SU-DHL-6 (cell line): Measurements from ENCODE around the gene ANKS1B.

Experiments
- H2AFZ ChIP-seq: fragments of 200-600 bp; sonication (generic); 2 replicates; pipeline ENCODE4 v1.6.1; 2014; ENCODE audit warnings: low read depth, mild to moderate bottlenecking, moderate library complexity, mixed read lengths, antibody characterized with exemption, low read length; ENCODE audit not compliant: severe bottlenecking
- H3F3A ChIP-seq: fragments of 200-600 bp; shearing (Covaris generic); 2 replicates; pipeline ENCODE4 v1.6.0; 2016; ENCODE audit warnings: antibody characterized with exemption, mild to moderate bottlenecking; ENCODE audit not compliant: insufficient read depth
- H3K27ac ChIP-seq: fragments of 200-600 bp; sonication (generic); 2 replicates; pipeline ENCODE4 v1.5.1; 2016; ENCODE audit warnings: low read depth, mild to moderate bottlenecking, low read length, moderate library complexity, mixed read lengths
- H3K27me3 ChIP-seq: fragments of 200-600 bp; sonication (generic), shearing (Covaris generic); 2 replicates; pipeline ENCODE4 v1.6.0; 2014; ENCODE audit warnings: mild to moderate bottlenecking, low read length
- H3K36me3 ChIP-seq: fragments of 200-600 bp; sonication (generic); 2 replicates; pipeline ENCODE4 v1.6.1; 2014; ENCODE audit warnings: mild to moderate bottlenecking, low read length, mixed read lengths
- H3K4me2 ChIP-seq: fragments of 300-600, 200-600 bp; shearing (Covaris generic), sonication (generic); 2 replicates; pipeline ENCODE4 v1.6.0; 2014; ENCODE audit warnings: low read length, low read depth, mild to moderate bottlenecking; ENCODE audit not compliant: poor library complexity, severe bottlenecking
- H3K4me3 ChIP-seq: fragments of 200-600 bp; sonication (generic); 2 replicates; pipeline ENCODE4 v1.5.1; 2014; ENCODE audit warnings: antibody characterized with exemption, low read length, mild to moderate bottlenecking, mixed read lengths; ENCODE audit not compliant: insufficient read depth, poor library complexity, severe bottlenecking
- H3K79me2 ChIP-seq: fragments of 200-600 bp; sonication (generic); 2 replicates; pipeline ENCODE4 v1.6.1; 2014; ENCODE audit warnings: mild to moderate bottlenecking, low read length, moderate library complexity; ENCODE audit not compliant: insufficient read depth
- H3K9ac ChIP-seq: fragments of 200-600 bp; sonication (generic); 2 replicates; pipeline ENCODE4 v1.7.0; 2014; ENCODE audit warnings: mild to moderate bottlenecking, low read length
- H3K9me2 ChIP-seq: fragments of 200-600 bp; sonication (generic); replicated peaks from 2 replicates; pipeline ENCODE4 v1.6.1; 2014; ENCODE audit warnings: low read length; ENCODE audit not compliant: insufficient read depth
- H3K9me3 ChIP-seq: fragments of 200-600 bp; sonication (generic); 2 replicates; pipeline ENCODE4 v1.6.1; 2014; ENCODE audit warnings: low read length, mixed read lengths; ENCODE audit not compliant: insufficient read depth
- H4K20me1 ChIP-seq: fragments of 200-600 bp; sonication (generic); 2 replicates; pipeline ENCODE4 v1.6.1; 2014; ENCODE audit warnings: low read depth, mild to moderate bottlenecking, antibody characterized with exemption, low read length, moderate library complexity, mixed read lengths
- CTCF ChIP-seq: fragments of 200-600 bp; sonication (generic); IDR thresholded peaks from one replicate; pipeline ENCODE4 v1.5.1; 2017; ENCODE audit warnings: antibody characterized with exemption, mild to moderate bottlenecking, low read length, moderate library complexity; ENCODE audit not compliant: insufficient read depth, poor library complexity, severe bottlenecking
- EZH2phosphoT487 ChIP-seq: fragments of 200-600 bp; sonication (generic), shearing (Covaris generic); conservative IDR thresholded peaks from 2 replicates; pipeline ENCODE4 v1.6.1; 2018; ENCODE audit warnings: mild to moderate bottlenecking, antibody characterized with exemption, low read length, moderate library complexity, mixed read lengths

The ANKS1B gene

DNA sequence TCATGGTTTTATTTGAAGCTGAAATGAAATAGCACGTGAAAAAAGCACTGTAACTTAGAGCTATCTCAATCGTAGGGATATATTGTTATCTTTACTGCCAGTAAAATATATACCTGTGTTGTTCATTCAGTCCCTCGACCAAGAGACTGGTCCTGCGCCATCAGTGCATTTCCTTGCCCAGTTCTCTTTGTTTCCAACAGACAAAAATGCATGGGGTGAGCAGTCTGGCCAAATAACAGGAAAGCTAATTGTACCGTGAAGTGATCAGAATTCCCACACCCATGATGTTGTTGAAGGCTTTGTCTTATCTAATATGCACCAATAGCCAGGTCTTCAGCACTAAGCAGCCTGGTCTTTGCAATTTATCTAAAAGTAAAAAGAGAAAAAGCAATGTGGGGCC, 814.3 kb downstream of the ANKS1B start:
- no peaks in the 10 kb centered on the region for H4K20me1 ChIP-seq
- H3K9ac ChIP-seq, result no peak overlapping the region
- no peaks in the 10 kb centered on the region for H3K79me2 ChIP-seq
- H3K4me2 ChIP-seq, result no peak overlapping the region
- no peaks in the 10 kb centered on the region for H3K36me3 ChIP-seq
- no peaks in the 10 kb centered on the region for H3F3A ChIP-seq
- no peak overlapping the region for H2AFZ ChIP-seq
- H3K4me3 ChIP-seq, result no peak overlapping the region
- no peaks in the 10 kb centered on the region for H3K27me3 ChIP-seq
- H3K9me3 ChIP-seq, result no peaks in the 10 kb centered on the region
- TF ChIP-seq EZH2phosphoT487 (no peak), CTCF (no peak)
- no peaks in the 10 kb centered on the region; the same call in 1 of the 2 replicates for H3K9me2 ChIP-seq
- no peak overlapping the region for H3K27ac ChIP-seq

DNA sequence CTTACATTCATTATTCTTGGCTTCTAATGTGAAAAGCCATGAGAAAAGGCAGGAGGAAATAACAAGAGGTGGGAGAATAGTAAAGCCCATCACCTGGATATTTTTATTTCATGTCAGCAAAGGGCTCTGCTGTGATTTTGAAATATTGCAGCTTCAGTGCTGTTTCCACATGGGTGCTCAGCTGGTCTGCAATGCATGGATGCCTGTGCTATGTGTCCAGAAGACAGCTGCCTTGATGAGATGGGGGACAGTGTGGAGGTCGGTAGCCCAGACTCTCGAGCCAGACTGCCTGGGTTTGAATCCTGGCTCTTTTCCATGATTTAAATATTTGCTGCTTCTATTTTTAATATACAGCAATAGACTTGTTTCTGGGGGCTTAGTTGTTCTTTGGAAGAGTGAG, 814.7 kb downstream of the ANKS1B start:
- no peak overlapping the region for H3K4me3 ChIP-seq
- H3K9me2 ChIP-seq, result no peaks in the 10 kb centered on the region; the same call in 1 of the 2 replicates
- H3K36me3 ChIP-seq, result no peaks in the 10 kb centered on the region
- H2AFZ ChIP-seq, result no peak overlapping the region
- H3K4me2 ChIP-seq, result no peak overlapping the region
- no peak overlapping the region for H3K27ac ChIP-seq
- no peaks in the 10 kb centered on the region for H3F3A ChIP-seq
- TF ChIP-seq EZH2phosphoT487, result no peak
- TF ChIP-seq CTCF, result no peak
- no peaks in the 10 kb centered on the region for H3K27me3 ChIP-seq
- H4K20me1 ChIP-seq, result no peaks in the 10 kb centered on the region
- no peaks in the 10 kb centered on the region for H3K9me3 ChIP-seq
- no peaks in the 10 kb centered on the region for H3K79me2 ChIP-seq
- no peak overlapping the region for H3K9ac ChIP-seq

GRCh38 chr12:99157946-99158345, 826.8 kb downstream of the ANKS1B start:
- Histone ChIP-seq H3F3A (no peaks in the 10 kb centered on the region), H3K4me2 (no peak overlapping the region), H3K27ac (no peak overlapping the region), H3K4me3 (no peak overlapping the region), H3K27me3 (no peaks in the 10 kb centered on the region), H3K36me3 (no peaks in the 10 kb centered on the region), H3K9ac (no peak overlapping the region), H3K79me2 (no peaks in the 10 kb centered on the region), H2AFZ (no peak overlapping the region), H3K9me2 (no peaks in the 10 kb centered on the region), H4K20me1 (no peaks in the 10 kb centered on the region), H3K9me3 (no peaks in the 10 kb centered on the region)
- TF ChIP-seq EZH2phosphoT487, result no peak
- no peak for TF ChIP-seq CTCF

- Histone ChIP-seq H3K9ac (no peak overlapping the region), H4K20me1 (no peaks in the 10 kb centered on the region), H3K27ac (no peak overlapping the region), H3K9me3 (no peaks in the 10 kb centered on the region), H3K9me2 (no peaks in the 10 kb centered on the region), H3K27me3 (no peaks in the 10 kb centered on the region; the same call in 1 of the 2 replicates), H3K36me3 (no peaks in the 10 kb centered on the region), H3F3A (no peaks in the 10 kb centered on the region), H2AFZ (no peak overlapping the region), H3K79me2 (no peaks in the 10 kb centered on the region), H3K4me3 (no peak overlapping the region), H3K4me2 (no peak overlapping the region)
- TF ChIP-seq CTCF (no peak), EZH2phosphoT487 (no peak)
Observed at GRCh38 chr12:99154983-99155336, 829.8 kb downstream of the ANKS1B start.
